A549 (cell line): Measurements from ENCODE around the gene TRIM9.

Source experiments
- BCL3 ChIP-seq: fragments of >200 bp; sonication (Bioruptor Twin); formaldehyde crosslinking; IDR thresholded peaks from 3 replicates; pipeline ENCODE4 v1.6.1; 2016
- BHLHE40 ChIP-seq: IDR thresholded peaks from 2 replicates; pipeline ENCODE4 v1.6.1; 2012; ENCODE audit warnings: low read depth, low read length, inconsistent platforms
- CTCF ChIP-seq: fragments of >200 bp; sonication (Bioruptor Twin); formaldehyde crosslinking; IDR thresholded peaks from 3 replicates; pipeline ENCODE4 v1.5.1; 2016
- ELK1 ChIP-seq: fragments of 150-350 bp; IDR thresholded peaks from 2 replicates; pipeline ENCODE4 v1.6.1; 2014; ENCODE audit warnings: low read depth, mild to moderate bottlenecking, low read length
- ESRRA ChIP-seq: fragments of 150-350 bp; IDR thresholded peaks from 2 replicates; pipeline ENCODE4 v1.6.1; 2014; ENCODE audit warnings: mild to moderate bottlenecking, low read length, borderline replicate concordance
- FOSB ChIP-seq: fragments of 250-450 bp; sonication (Bioruptor Pico); IDR thresholded peaks from 2 replicates; pipeline ENCODE4 v1.5.0; 2020; ENCODE audit warnings: mild to moderate bottlenecking, moderate library complexity
- FOSL2 ChIP-seq, 2 experiments: fragments of 450-650 bp in 1 of 2; fragments of >200 bp in 1 of 2; sonication (Bioruptor Twin) in 1 of 2; formaldehyde crosslinking; IDR thresholded peaks; 2 replicates each; pipeline versions ENCODE4 v1.5.0 to v1.6.1; 2016 to 2020; ENCODE audit warnings: mild to moderate bottlenecking in 1 of 2, moderate library complexity in 1 of 2
- JUN ChIP-seq, 2 experiments: fragments of >200 bp; sonication (Bioruptor Twin); formaldehyde crosslinking; IDR thresholded peaks; 2 replicates in 1 of 2; 3 replicates in 1 of 2; pipeline ENCODE4 v1.6.1; 2016 to 2017
- JUNB ChIP-seq: fragments of >200 bp; sonication (Bioruptor Twin); formaldehyde crosslinking; IDR thresholded peaks from 2 replicates; pipeline ENCODE4 v1.6.1; 2016
- KDM1A ChIP-seq: fragments of 200-600 bp; sonication (generic); IDR thresholded peaks from 2 replicates; pipeline ENCODE4 v1.6.1; 2016; ENCODE audit warnings: low read depth, mild to moderate bottlenecking
- KDM5A ChIP-seq: fragments of 200-600 bp; sonication (generic); IDR thresholded peaks from 2 replicates; pipeline ENCODE4 v1.6.1; 2016; ENCODE audit warnings: antibody characterized with exemption, mild to moderate bottlenecking
- MAX ChIP-seq: IDR thresholded peaks from 2 replicates; pipeline ENCODE4 v1.6.1; 2012
- POLR2A ChIP-seq: IDR thresholded peaks from 2 replicates; pipeline ENCODE4 v1.6.1; 2012; ENCODE audit warnings: mild to moderate bottlenecking, low read length
- TF ChIP-seq, protein P1 (sequence below): IDR thresholded peaks from 2 replicates; pipeline ENCODE4 v1.6.1; 2012

DNA sequence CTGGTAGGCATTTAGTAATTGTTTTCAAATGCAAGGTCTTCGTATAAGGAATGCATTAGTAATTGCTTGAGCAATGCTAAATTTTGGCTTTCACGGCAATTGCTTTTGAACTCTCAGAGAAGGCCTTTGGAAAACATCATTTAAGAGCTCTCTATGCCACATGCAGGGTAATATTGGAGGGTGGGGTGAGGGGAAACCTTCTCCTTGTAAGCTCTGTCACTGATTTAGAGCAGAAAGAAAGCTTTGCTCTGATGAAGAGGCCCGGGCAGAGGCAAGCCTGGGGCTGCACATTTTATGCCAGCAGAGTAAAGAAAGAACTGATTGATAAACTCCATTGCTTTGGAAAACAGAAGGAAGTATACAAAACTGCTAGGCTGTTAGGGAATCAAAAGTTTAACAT, 70.9 kb downstream of the TRIM9 start:
- TF ChIP-seq CTCF (no peak), ELK1 (no peak), POLR2A (no peak), FOSB (no peak), MAX (no peak), JUNB (no peak), ESRRA (no peak), BCL3 (no peak), KDM1A (no peak), KDM5A (no peak), FOSL2 (IDR thresholded peaks at IDR 0.05) (no peak), FOSL2 (CRISPR knock-in tag; IDR thresholded peaks at IDR 0.05) (no peak), BHLHE40 (no peak), JUN (IDR thresholded peaks at IDR 0.05) (no peak)
- TF ChIP-seq, protein P1, sequence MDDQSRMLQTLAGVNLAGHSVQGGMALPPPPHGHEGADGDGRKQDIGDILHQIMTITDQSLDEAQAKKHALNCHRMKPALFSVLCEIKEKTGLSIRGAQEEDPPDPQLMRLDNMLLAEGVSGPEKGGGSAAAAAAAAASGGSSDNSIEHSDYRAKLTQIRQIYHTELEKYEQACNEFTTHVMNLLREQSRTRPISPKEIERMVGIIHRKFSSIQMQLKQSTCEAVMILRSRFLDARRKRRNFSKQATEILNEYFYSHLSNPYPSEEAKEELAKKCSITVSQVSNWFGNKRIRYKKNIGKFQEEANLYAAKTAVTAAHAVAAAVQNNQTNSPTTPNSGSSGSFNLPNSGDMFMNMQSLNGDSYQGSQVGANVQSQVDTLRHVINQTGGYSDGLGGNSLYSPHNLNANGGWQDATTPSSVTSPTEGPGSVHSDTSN = no peak
